GM11168 (cell line): ENCODE data around the gene ACSS1.

Experiments
- in situ Hi-C: fragments of 300-500 bp; cut with MboI; formaldehyde crosslinking; loops from one replicate; pipeline ENCODE4 v1.12.0; 2022; ENCODE audit warnings: low sequenced_read_pairs; ENCODE audit not compliant: unreplicated experiment

ACSS1 gene

GRCh38 chr20:24966317-24967012 is 91.5 kb downstream of the ACSS1 start:
- in situ Hi-C loops = no loop called here

- in situ Hi-C loops = no loop called here
Measured at GRCh38 chr20:24965065-24965919, 92.6 kb downstream of the ACSS1 start.

- in situ Hi-C loops = no loop called here
Measured at GRCh38 chr20:24964506-24964840, 93.5 kb downstream of the ACSS1 start.

GRCh38 chr20:24963672-24964505 is 94.0 kb downstream of the ACSS1 start:
- in situ Hi-C loops = no loop called here

GRCh38 chr20:24962510-24962909 is 95.4 kb downstream of the ACSS1 start:
- in situ Hi-C loops = no loop called here

GRCh38 chr20:24962182-24962492 is 95.8 kb downstream of the ACSS1 start:
- in situ Hi-C loops = no loop called here

- in situ Hi-C loops = no loop called here
Measured at GRCh38 chr20:24961384-24962181, 96.4 kb downstream of the ACSS1 start.

GRCh38 chr20:24960861-24961260 is 97.1 kb downstream of the ACSS1 start:
- in situ Hi-C loops = no loop called here

- in situ Hi-C loops = no loop called here
Measured at GRCh38 chr20:24960302-24960801, 97.6 kb downstream of the ACSS1 start.

- in situ Hi-C loops = no loop called here
Measured at GRCh38 chr20:24959591-24960301, 98.2 kb downstream of the ACSS1 start.

GRCh38 chr20:24958506-24959385 is 99.2 kb downstream of the ACSS1 start:
- in situ Hi-C loops = no loop called here

GRCh38 chr20:24957326-24958016 is 100.5 kb downstream of the ACSS1 start:
- in situ Hi-C loops = no loop called here
